Left cardiac atrium (tissue), 2 donors: ENCODE data around the gene SULT1A4. TPM values are rescaled to one million over a fixed set of nuclear protein-coding genes. Genes with fewer than 3 reads are reported as not detected.

Experiments used
- total RNA-seq, 2 donors: library from RNA; stranded (reverse); fragmentation: NEBNext Ultra II Directional; extraction: Animal tissue kit (Norgen Biotek cat#: 25700); gene quantifications; one replicate each; pipeline ENCODE4 v1.2.1, GENCODE V29; 2021
- donor health status: DM: no; HTN: yes; CAD: no; lungs with severe emphysema.
- donor health status: DM: yes; HTN: yes; CAD: no.

The SULT1A4 gene
- total RNA-seq, 2 donors from 2014 or later, result 3.4 to 4.0 TPM

Other genes with a start within 250 kb of the SULT1A4 start
- under 1 TPM; 0.39 to 0.62 TPM for gene NPIPB11, start 53.2 kb upstream of the SULT1A4 start, total RNA-seq
- gene BOLA2, start 5.6 kb upstream of the SULT1A4 start, total RNA-seq, result 1 to 10 TPM; 1.4 to 4.2 TPM
- 10 to 100 TPM; 13.0 to 18.0 TPM for gene SLX1B, start 5.4 kb upstream of the SULT1A4 start, total RNA-seq
- 10 to 100 TPM; 22.1 to 23.4 TPM for gene NPIPB12, start 46.5 kb downstream of the SULT1A4 start, total RNA-seq
- gene SPN, start 203.3 kb downstream of the SULT1A4 start, total RNA-seq, result 1 to 10 TPM; 1.4 to 3.7 TPM
- gene QPRT, start 219.3 kb downstream of the SULT1A4 start, total RNA-seq, result 10 to 100 TPM; 20.4 to 22.0 TPM